GM18498 (cell line): ENCODE data around the gene ZNF771.

Experiments used
- ATAC-seq: cut with Tn5 transposase; IDR thresholded peaks from one replicate; pipeline ENCODE4 v1.9.1; 2021; ENCODE audit warnings: mild to moderate bottlenecking, moderate library complexity; ENCODE audit not compliant: unreplicated experiment

Gene ZNF771

GRCh38 chr16:30407102-30407803, at the start of gene ZNF771:
TSS of gene ZNF771 (plus strand) at chr16:30407606. CDS start at chr16:30408054, 448 bp downstream.
- peak; percentile 85 for ATAC-seq

GRCh38 chr16:30357715-30358576, 49.5 kb upstream of the ZNF771 start:
- ATAC-seq = no peak

- no peak for ATAC-seq
Measured at GRCh38 chr16:30358577-30358936, 48.8 kb upstream of the ZNF771 start.

DNA sequence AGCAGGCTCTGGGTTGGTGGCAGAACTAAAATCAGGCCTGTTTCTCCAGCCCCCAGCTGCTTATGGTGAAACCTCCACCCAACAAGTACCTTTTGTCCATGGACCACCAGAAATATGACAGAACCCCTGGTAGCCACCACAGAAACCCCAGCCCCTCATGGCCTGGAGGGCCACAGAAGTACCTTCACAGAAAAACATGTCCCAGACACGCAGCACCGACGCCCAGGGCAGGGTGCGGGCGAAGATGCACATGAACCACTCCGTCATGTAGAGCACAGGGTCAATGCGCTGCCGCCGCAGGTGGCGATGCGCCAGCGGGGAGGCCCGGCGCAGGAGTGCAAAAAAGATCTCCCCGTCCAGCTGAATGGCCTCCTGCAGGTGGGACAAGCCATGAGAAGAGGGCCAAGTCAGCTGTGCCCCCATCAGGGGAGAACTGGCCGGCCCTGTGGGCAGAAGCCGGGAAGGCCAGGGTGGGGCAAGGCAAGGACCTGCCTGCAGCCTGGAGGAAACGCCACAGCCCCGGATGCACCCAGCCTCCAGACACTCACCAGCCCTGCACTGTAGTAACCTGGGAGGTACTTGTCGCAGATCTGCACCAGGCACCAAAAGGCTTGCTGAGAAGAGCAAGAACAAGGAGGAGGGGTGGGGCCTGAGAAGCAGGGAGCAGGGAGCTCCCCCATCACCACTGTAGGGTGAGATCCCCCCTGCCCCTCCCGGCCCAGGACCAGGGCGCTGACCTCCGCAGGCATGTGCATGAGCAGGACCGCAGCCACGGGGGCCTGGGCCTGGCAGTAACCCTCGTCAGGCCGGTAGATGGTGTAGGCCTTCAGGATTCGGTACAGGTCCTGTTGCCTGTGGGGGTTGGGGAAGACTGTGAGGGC, 48.2 kb upstream of the ZNF771 start:
- no peak for ATAC-seq

DNA sequence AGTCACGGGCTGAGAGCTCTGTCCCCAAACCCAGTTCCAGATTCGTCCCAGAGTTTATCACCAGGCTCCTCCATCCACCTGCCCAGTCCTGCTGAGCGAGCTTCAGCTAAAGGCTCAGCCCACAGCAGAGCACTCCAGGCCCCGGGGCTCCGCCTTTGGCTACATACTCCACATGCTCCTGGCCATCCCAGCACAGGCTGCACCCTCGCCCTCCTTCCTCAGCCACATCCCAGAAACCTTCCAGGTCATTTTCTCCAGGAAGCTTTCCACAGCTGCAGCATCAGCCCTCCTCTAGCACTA, 47.6 kb upstream of the ZNF771 start:
- ATAC-seq = no peak

- no peak for ATAC-seq
Measured at GRCh38 chr16:30361180-30361579, 46.2 kb upstream of the ZNF771 start.

- ATAC-seq = no peak
Measured at GRCh38 chr16:30365200-30365599, 42.2 kb upstream of the ZNF771 start.

DNA sequence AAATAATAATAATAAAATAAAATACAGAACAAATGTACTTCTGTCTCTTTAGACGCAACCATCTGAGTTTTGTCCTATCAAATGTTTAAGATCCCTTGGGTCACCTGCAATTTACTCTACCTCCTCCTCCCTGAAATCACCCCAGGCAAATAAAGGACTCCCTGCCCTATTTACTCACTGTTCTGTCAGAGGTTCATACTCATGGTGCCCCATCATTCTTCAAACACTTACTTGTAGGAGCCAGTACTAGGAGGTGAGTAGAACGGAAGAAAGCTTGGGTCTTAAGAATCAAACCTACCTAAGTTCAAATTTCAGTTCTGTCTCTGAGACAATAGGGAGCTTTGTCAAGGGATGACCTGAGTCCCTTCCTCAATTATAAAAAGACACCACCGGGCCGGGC, 40.9 kb upstream of the ZNF771 start:
- no peak for ATAC-seq

- no peak for ATAC-seq
Measured at GRCh38 chr16:30367349-30368009, 39.9 kb upstream of the ZNF771 start.

- ATAC-seq = no peak
Measured at GRCh38 chr16:30368122-30368791, 39.1 kb upstream of the ZNF771 start.

DNA sequence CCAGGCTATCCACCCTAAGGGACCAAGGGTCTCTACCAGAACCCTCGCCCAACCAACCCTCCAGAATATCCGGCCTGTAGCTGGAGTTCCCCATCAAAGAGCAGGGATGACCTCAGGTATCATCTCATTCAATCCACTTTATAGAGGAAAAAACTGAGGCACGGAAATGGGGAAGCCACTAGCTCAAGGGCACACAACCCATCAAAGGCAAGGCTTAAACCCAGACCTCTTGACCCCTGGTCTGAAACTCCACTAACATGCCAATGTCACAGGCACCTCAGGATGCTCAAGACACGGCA, 38.7 kb upstream of the ZNF771 start:
- no peak for ATAC-seq

DNA sequence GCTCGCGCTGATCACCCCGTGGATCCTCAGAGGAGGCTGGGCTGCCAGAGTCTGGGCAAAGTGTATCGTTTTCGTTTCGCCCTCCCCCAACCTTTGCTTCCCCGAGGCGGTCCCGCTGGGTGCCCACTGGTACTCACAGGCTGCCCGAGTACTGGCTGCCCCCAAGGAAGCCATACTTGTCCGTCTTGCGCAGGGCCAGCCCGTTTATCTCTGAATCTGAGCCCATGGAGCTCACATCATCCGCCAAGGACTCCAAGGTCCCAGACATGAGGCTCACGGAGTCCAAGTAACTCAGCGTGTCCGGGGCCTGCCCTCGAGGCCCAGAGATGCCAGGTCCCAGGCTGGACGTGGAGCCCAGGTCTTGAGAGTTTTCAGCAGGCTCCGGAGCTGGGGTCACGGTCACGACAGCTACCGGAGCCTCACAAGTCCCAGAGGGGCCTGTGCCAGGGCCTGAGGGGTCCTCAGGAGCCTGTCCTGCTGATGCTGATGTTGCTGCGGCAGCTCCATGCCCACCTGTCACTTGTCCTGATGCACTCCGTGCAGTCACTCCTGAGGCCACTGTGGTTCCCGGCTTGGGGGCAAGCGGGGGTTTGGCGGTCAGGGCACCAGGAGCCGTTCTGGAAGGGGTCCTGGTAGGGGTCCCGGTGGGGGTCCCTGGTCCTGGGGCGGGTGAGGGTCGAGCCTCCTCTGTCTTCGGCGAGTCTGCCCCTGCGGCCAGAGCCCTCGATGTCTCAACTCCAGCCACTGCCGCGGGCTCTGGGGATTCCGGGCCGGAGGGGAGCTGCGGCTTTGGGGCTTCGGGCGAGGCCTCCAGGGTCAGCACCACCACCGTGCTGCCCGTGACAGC, 38.1 kb upstream of the ZNF771 start:
- ATAC-seq = no peak

DNA sequence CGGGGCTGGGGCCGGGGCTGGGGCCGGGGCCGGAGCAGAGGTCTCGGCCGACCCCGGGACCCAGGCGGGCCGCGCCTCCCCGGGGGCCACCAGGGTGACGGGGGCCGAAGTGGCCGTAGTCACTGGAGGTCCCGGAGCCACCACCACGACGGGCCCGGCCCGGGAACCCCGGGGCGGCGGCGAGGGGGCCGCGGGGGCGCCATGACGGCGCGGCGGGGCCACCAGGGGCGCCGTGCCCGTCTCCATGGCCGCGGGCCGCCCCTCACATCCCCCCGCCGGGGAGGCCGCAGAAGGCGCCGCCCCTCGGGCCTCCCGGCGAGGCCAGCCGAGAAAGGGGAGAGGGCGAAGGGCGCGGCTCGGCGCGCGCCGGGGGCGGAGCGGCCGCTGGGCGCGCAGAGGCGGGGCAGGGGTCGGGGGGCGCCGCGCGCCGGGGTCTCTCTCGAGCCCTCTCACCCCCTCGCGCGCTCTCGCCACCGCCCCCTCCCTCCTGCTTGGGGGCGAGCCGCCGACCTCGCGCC, 37.4 kb upstream of the ZNF771 start:
- ATAC-seq = peak; percentile 18

DNA sequence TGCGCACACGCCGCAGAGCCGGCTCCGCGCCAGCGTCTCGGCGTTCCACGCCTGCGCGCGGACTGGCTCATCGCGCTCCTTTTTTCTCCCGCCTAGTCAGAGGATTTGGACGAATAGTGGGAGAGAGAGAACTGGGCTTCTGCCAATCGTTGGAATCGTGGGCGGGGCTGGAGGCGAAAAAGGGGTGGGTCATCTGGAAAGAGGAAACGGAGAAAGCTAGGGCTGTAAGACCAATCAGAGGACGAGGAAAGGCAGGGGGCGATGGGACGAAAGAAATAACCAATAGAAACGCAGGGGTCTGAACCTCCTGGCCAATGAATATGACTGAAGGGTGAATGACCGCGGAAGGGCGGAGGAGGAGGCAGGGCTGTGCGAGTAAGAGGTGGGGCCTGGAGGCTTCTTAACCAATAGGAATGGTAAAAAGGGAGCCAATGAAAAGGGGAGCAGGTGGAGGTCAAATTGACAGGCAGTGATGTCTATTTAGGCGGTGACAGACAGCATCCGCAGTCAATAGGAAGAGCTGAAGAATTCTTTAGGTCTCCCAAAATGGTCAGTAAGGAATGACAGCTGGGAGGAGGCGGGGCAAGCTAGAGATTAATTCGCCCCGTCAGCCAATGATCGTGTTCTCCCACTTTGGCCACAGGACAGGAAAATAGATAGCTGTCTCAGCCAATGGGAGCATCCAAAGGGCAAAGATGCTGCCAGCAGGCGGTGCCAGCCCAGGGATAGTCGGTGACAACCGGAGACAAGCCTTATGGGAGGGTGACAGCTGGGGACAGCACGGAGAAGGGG, 36.8 kb upstream of the ZNF771 start, which contains the start of gene TBC1D10B:
Gene TBC1D10B (minus strand): TSS at position 39 of the 792 bp plus-strand sequence. CDS start 311 bp downstream, outside the sequence.
- ATAC-seq = peak; percentile 79

DNA sequence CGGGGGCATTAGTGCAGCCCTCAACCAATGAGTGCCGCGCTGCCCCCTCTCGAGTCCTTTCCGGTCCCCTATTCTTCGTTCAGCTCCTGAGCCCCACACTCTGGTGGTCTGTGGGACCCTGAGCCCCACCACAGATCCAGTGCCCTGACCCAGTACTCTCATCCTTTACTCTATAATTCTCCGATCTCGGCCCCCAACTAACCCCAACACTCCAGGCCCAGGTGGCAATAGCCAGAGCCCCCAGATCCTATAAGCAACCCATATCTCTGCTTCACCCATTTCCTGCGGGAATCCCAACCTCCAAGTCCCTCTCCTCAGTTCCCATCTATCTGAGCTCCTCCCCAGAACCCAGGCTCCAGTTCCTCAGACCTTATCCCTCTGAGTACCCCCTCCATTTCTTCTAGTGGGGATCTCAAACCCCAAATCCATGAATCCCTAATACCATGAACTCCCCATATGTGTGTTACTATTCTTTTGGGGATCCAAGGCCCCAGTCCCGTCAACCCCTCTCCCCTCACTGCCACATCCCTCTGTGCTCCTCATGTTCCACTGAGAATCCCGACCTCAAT, 36.1 kb upstream of the ZNF771 start:
- no peak for ATAC-seq

DNA sequence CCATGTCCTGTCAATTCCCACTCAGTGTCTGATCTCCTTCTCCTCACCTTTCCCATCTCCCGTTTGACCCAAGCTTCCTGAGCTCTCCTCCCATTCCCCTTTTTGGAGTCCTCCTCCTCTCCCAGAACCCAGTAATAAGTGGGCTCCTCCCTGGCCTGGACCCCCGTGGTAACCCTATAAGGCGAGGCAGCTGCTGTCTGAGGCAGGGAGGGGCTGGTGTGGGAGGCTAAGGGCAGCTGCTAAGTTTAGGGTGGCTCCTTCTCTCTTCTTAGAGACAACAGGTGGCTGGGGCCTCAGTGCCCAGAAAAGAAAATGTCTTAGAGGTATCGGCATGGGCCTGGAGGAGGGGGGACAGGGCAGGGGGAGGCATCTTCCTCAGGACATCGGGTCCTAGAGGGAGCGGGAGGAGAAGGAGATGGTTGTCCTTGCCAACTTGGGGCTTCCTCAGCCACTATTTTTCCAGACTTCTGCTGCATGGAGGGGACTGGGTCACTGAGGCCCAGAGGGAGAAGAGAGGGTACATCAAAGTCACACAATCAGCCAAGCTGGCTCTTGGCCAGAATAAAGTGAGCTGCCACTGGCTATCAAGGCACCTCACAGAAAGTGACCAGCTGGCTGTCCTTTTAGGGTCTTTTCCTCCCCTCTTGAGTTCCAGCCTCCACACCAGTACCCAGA, 35.2 kb upstream of the ZNF771 start:
- ATAC-seq = no peak

DNA sequence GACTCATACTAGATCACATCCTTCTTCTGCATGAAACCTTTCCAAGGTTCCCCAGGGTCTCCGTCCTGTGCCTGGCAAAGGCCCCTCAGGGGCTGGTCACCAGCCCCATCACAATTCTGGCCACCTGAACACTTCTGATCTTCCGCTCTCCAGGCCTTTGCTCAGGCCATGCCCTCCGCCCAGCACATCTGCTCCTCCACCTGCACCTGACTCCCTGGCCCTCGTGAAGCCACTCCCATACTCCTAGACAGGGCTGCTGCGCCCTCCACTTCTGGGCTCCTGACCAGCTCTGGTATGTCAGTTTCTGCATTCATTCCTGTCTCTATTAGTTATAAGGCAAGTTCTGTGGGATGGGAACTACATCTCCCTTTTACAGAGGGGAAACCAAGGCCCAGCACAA, 34.7 kb upstream of the ZNF771 start:
- ATAC-seq = no peak

DNA sequence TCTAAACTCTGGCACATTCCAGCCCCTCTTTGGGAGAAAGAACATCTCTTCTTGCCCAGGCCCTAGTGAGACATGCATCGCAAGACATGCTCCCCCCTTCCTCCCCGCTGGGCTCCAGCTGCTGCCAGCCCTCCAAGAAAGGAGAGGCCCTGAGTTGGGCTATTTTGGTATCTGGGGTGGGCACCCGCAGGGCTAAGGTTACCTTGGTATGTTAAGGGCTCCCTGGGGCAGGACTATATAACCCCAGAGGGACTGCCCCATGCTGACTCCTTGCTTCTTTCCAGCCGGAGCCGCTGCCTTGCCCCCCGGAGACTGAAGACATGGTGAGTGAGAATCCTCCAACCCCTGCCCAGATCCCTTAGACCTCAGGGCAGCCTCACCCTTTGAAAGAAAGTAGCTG, 32.9 kb upstream of the ZNF771 start, which contains the start of gene MYL11:
Gene MYL11 (plus strand): TSS at position 265 of the 400 bp plus-strand sequence. CDS start 56 bp downstream, at position 321.
- ATAC-seq = no peak
